ENCODE data around the gene ANKS1B.
"Not testable (repeated sequence)": the region's sequence is repeated elsewhere in the genome, so short reads cannot be mapped to it uniquely, and the experiment has no call there.

ANKS1B gene

GRCh38 chr12:99054601-99055128, 930.1 kb downstream of the ANKS1B start:
- DNase-seq (ENCODE audit: low spot score) = no peak

- no peak for DNase-seq (ENCODE audit: low spot score)
Measured at GRCh38 chr12:99053616-99054362, 930.9 kb downstream of the ANKS1B start.

DNA sequence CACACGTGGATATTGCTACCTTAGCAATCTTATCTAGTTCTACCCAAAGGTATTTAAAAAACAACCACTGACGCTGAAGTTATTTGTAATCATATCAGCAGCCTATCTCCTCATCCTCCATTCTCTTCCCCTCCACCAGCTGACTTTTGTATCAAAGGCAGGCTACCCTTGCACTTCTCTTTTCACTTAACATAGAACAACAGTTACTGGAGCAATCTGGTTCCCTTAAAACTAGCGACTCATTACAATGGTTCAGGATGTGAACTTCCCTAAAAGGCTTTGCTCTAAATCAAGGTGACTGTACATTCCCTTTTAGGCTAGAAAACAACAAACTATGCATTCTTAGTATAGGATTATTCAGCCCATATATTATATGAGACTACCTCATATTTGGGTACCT, 935.0 kb downstream of the ANKS1B start:
- DNase-seq (ENCODE audit: low spot score) = no peak

GRCh38 chr12:99045158-99045557, 939.6 kb downstream of the ANKS1B start:
- no peak for DNase-seq (ENCODE audit: low spot score)

DNA sequence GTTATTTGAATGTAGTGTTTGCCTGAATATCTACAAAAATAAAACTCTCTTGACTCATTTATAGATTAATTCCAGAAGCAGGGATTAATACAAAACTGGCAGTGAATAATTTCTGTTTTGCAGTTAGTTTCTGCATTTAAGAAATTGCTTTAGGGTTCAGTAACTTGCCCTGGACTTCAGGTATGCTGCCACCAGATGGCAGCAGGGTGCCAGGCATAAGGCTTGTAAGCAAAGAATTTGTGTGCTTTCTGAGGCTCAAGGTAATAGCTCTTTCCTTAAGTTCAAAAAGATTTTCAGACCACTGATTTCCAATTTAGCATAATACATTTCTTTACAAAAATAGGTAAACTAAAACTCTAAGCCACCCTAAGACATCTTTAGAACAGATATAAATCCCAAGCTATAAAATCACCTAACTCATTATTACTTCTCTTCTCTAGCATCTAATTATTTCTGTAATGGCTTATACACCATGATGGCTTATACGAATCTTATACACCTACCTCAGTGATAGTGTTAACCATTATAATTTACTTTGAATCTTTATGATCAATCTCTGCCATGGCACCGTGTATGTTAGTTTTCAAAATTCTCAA, 941.3 kb downstream of the ANKS1B start:
- DNase-seq (ENCODE audit: low spot score) = peak; percentile 57

- no peak for DNase-seq (ENCODE audit: low spot score)
Measured at GRCh38 chr12:99042226-99042625, 942.5 kb downstream of the ANKS1B start.

DNA sequence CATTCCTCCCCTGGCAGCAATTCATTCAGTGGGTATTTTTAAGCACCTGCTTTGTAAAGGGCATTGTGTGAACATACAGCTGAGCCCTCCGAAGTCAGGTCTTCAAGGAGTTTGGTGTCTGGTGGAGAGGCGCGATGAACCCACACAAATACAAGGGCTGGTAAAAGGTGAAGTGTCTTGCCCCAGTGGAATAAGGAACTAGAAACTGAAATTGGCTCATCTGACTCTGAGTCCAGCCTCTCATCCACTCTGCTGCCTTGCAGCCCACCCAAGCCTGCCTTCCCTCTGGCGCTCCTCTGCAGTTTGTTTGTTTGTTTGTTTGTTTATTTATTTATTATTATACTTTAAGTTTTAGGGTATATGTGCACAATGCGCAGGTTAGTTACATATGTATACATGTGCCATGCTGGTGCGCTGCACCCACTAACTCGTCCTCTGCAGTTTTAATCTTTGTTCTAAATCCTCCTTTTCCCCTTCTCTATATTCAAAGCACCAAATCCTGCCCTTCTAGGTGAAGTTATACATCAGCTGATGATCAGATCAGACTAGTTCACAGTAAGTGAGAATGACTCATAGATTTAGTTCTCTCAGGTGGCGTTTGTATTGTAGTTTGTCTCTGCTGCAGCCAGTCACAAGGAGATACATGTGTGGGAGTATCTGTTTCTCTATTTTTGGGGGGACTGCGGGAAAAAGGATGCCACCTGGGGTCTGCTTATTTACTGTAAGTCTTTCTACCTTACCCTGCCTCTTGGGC, 945.2 kb downstream of the ANKS1B start:
- DNase-seq (ENCODE audit: low spot score) = no peak

DNA sequence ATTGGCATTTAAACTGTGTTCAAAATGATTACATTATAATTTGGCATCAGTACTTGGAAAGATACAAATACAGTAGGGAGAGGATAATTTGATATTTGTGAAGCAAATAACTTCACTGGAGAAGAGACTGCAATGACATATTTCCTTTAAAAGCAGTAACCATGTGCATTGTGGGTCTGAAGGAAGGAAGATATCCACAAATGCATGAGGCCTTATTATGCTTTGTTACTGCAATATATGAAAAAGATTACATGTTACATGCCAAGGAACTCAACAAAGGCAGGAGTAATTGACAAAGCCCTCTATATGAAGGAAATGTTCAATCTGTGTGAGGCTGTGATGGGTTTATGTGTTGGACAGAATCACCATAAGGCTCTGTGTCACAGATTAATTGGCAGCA, 948.2 kb downstream of the ANKS1B start:
- DNase-seq (ENCODE audit: low spot score) = no peak

DNA sequence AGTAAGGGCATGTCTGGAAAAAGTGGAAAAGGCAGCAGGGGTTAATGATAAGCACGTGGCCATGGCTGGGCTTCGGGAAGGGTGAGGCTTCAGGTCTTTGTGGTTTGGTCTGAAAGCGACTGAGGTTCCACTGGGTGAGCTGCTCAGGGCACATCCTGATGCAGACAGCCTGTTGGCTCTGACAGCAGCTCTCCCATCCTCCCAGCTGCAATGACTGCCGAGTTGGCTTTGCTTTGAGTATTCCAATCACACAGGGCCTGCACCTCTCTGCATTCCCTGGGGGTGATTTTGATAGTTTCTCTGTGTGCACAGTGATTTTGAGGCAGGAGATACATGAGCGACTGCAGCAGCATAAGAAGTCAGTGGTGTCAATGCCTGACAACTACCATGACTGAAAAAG, 948.9 kb downstream of the ANKS1B start:
- no peak for DNase-seq (ENCODE audit: low spot score)

DNA sequence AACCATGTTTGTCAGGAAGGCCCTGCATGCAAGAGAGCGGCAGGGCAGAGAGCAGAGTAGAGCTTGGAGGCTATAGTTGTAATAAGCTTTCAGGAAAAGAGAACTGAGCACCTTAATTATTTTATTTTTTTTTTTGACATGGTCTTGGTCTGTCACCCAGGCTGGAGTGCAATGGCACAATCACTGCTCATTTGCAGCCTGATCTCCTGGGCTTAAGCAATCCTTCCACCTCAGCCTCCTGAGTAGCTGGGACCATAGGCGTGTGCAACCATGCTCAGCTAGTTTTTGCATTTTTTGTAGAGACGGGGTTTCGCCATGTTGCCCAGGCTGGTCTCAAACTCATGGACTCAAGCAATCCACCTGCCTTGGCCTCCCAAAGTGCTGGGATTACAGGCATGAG, 950.5 kb downstream of the ANKS1B start:
- DNase-seq (ENCODE audit: low spot score) = not testable (repeated sequence)

GRCh38 chr12:99029511-99030271, 955.0 kb downstream of the ANKS1B start:
- no peak for DNase-seq (ENCODE audit: low spot score)

DNA sequence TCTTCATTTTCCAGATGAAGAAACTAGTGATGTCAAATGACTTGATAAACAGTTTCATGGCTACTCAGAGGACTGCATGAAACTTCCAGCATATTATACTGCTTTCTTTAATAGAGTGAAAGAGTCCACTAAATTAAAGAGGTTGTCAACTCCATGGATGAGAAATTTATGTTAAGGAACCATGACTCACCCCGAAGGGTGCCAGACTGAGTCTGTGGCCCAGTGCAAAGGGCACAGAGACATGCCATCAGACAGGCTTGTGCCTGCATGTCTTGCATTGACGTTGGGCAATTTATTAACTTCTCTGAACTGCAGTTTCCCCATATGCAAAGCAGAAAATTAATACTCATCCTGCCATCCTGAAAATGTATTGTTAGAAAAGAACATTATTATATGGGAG, 957.3 kb downstream of the ANKS1B start:
- no peak for DNase-seq (ENCODE audit: low spot score)

DNA sequence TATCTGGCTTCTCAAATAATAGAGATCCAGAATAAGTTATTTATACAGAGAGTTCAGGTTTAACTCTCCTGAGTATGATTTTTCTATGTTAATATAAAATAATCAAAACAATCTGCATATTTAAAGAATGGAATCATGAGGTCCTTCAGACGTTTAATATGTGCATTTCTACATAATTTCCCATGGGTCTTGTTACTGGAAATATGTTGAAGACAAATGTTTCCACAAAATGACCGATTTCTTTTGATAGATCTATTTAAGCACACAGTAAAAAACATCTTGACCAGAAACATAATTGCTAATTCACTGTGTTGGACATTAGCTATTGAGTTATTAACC, 957.7 kb downstream of the ANKS1B start:
- no peak for DNase-seq (ENCODE audit: low spot score)

DNA sequence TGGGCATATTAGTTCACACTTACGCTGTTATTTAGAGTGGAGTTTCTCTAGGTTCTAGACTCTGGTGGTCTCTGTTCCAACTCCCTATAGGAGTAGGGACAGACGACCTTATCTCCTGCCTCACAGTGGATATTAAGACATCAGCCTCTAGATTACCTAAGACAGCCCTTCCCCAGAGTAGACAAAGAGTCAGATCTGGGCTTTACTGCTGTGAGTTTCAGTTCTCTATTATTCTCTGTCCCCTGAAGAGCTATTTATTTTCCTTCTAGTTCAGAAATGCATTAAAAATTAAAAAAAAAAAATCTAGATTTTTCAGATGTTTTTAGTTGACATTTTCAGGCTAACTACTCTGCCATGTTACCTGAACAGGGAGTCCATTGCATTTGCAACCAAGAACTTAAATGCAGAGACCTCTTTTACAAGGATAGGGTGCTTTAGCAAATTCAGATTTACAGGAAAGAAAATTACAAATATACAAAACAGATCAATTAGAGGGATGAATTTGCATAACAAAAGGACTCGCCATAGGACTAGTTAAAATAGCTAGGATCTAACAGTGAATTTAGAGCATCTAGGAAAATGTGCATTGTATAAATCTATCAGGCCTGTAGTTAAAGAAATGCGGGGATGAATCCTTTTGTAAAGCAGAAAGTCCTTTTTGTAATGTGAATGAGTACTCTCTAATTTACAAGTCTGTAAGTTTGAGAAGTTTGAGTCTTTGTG, 958.2 kb downstream of the ANKS1B start:
- no peak for DNase-seq (ENCODE audit: low spot score)

GRCh38 chr12:99024870-99025269, 959.9 kb downstream of the ANKS1B start:
- DNase-seq (ENCODE audit: low spot score) = no peak

DNA sequence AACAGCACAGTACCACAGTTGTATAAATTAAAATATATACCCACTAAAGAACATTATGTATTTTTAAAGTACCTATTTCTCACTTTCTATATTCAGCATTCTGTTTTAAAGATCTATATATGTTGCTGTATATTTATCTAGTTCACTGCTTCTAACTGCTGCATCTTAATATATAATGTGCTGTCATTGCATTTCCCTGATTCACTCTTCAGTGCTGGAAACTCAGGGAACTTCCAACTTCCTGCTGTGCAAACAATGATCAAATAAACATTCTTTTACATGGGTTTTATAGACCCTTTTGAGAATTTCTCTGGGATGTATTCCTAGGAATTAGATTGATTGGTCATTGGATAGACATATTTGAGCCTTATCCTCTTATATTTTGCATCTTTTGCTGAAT, 960.5 kb downstream of the ANKS1B start:
- no peak for DNase-seq (ENCODE audit: low spot score)

- DNase-seq (ENCODE audit: low spot score) = no peak
Measured at GRCh38 chr12:99020871-99021270, 963.9 kb downstream of the ANKS1B start.

DNA sequence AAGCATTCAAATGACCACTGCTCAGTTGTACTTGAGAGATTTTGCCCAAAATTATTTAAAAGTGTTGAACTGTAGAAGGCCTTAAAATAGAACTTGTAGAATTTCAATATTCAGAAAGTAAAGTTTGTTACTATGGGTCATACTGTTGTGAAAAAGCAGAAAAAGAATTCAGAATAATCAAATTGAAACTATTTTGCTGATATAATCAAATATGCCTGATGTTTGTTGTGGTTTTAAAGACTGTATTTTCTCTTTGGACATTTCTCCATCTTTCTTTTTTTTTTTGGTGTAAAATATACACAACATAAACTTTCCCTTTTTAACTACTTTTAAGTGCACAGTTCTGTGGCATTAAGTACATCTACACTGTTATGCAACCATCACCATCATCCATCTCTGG, 964.9 kb downstream of the ANKS1B start:
- no peak for DNase-seq (ENCODE audit: low spot score)

DNA sequence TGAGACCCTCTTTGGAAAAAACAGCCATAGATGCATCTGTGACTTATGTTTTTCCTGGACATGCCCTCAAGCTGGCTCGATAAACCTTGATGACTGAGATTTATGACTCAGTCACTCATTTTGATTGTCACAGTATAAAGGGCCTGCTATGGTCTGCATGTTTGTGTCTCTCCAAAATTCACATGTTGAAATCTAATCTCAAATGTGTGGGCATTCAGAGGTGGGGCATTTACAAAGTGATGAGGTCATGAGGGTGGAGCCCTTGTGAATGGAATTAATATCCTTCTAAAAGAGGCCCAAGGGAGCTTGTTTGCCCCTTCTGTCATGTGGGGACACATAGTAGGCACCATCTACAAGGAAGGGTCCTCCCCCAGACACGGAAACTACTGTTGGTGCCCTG, 966.8 kb downstream of the ANKS1B start:
- DNase-seq (ENCODE audit: low spot score) = no peak

DNA sequence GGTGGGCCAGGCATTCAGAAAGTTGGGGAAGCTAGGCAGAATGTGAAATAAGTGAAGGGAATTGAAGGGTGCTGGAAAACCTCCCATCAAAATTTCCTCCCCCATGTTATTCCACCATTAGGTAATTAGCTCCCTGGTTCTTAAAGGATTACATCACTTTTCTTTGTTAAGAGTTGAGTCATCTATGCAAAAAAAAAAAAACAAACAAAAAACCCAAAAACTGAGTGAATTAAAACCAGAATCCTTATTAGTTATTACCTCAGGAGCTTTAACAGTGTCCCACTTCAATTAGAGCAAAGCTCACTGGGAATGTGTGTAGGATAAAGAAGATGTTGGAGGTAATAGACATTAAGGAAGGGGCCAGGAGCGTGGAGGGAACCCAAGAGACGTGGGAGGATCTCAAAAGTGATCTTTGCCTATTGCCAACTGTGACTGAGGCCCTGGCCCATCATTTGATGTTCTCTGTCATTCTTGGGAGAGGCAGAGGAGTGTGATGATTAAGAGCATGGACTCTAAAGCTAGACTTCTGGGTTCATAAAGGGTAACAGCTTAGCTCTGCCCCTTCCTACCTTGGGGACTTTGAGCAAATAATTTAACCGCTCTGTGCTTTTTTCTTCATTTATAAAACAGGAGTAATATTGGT, 975.0 kb downstream of the ANKS1B start:
- no peak for DNase-seq (ENCODE audit: low spot score)

DNA sequence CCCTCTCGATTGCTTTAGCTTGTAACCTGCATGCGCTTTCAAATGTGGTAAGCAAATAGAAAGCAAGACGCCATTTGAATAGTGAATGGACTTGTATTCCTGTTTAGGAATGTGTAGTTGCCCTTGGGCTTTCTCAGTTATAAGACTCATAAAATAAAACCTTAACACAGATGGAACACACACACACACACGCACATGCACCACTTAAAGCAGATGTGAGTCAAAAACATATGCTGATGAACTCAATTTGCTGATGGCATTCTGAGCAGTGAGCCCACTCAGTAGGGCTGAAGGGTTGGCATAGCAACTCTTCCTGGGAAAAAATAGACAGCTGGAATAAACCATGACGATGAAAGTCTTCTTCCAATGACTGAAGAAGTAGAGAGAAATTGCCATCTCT, 979.1 kb downstream of the ANKS1B start:
- DNase-seq (ENCODE audit: low spot score) = no peak
